Measurements from ENCODE around the gene SAMD11. TPM values are rescaled to one million over a fixed set of nuclear protein-coding genes. Genes with fewer than 3 reads are reported as not detected.

The SAMD11 gene
- total RNA-seq, 1 donor from 2014 or later: 6.0 TPM

- H3K4me1 ChIP-seq (ENCODE audit: insufficient read depth, low read length): peaks cover 24% of the 10 kb centered on the region
- no peaks in the 10 kb centered on the region for H3K36me3 Mint-ChIP-seq (ENCODE audit: low read depth, unreplicated experiment)
- H3K9me3 ChIP-seq (ENCODE audit: insufficient read depth, low read depth, low read length): no peaks in the 10 kb centered on the region
- no peak overlapping the region for H3K4me3 ChIP-seq (ENCODE audit: insufficient read depth, low read depth, low read length)
- H3K36me3 ChIP-seq (ENCODE audit: insufficient read depth, low read length): no peaks in the 10 kb centered on the region
- H3K9me3 Mint-ChIP-seq (ENCODE audit: unreplicated experiment): no peaks in the 10 kb centered on the region
- H3K27ac ChIP-seq (ENCODE audit: low read depth, low read length): no peak overlapping the region
- H3K27me3 Mint-ChIP-seq (ENCODE audit: low read depth, unreplicated experiment): peaks cover 32% of the 10 kb centered on the region
- no peak for FAIRE-seq
- H3K4me3 Mint-ChIP-seq (ENCODE audit: unreplicated experiment): no peak overlapping the region
- DNase-seq (ENCODE audit: low read depth): no peak
- peaks cover 3% of the 10 kb centered on the region for H4K20me1 ChIP-seq (ENCODE audit: insufficient read depth, low read length)
- no peak overlapping the region for H3K27ac Mint-ChIP-seq (ENCODE audit: unreplicated experiment)
- H3K4me2 ChIP-seq (ENCODE audit: low read length): no peak overlapping the region
- H3K79me2 ChIP-seq (ENCODE audit: insufficient read depth, low read length): no peaks in the 10 kb centered on the region
- peaks cover 5% of the 10 kb centered on the region for H3K27me3 ChIP-seq (ENCODE audit: insufficient read depth, low read length)
- H3K4me1 Mint-ChIP-seq (ENCODE audit: low read depth, unreplicated experiment): peaks cover 4% of the 10 kb centered on the region
- TF ChIP-seq EZH2 (IDR thresholded peaks at IDR 0.05; ENCODE audit: insufficient read depth, low read length): no peak
- TF ChIP-seq CTCF (IDR thresholded peaks at IDR 0.05; ENCODE audit: insufficient read depth, low read depth, low read length): no peak
- H3K9ac ChIP-seq (ENCODE audit: low read length): no peak overlapping the region
- no peak overlapping the region for H2AFZ ChIP-seq (ENCODE audit: low read depth, low read length)
Observed at GRCh38 chr1:908661-909060, 15.1 kb upstream of the SAMD11 start.

GRCh38 chr1:909861-910310 is 13.8 kb upstream of the SAMD11 start:
- H4K20me1 ChIP-seq (ENCODE audit: insufficient read depth, low read length): peaks cover 3% of the 10 kb centered on the region
- peaks cover 4% of the 10 kb centered on the region for H3K4me1 Mint-ChIP-seq (ENCODE audit: low read depth, unreplicated experiment)
- no peaks in the 10 kb centered on the region for H3K36me3 Mint-ChIP-seq (ENCODE audit: low read depth, unreplicated experiment)
- TF ChIP-seq CTCF (IDR thresholded peaks at IDR 0.05; ENCODE audit: insufficient read depth, low read depth, low read length) (no peak), EZH2 (IDR thresholded peaks at IDR 0.05; ENCODE audit: insufficient read depth, low read length) (no peak)
- H3K4me3 Mint-ChIP-seq (ENCODE audit: unreplicated experiment): no peak overlapping the region
- no peak overlapping the region for H3K27ac Mint-ChIP-seq (ENCODE audit: unreplicated experiment)
- H3K4me1 ChIP-seq (ENCODE audit: insufficient read depth, low read length): peaks cover 21% of the 10 kb centered on the region
- FAIRE-seq (no peak), DNase-seq (ENCODE audit: low read depth) (no peak)
- no peak overlapping the region for H3K4me3 ChIP-seq (ENCODE audit: insufficient read depth, low read depth, low read length)
- no peaks in the 10 kb centered on the region for H3K79me2 ChIP-seq (ENCODE audit: insufficient read depth, low read length)
- no peak overlapping the region for H3K9ac ChIP-seq (ENCODE audit: low read length)
- no peaks in the 10 kb centered on the region for H3K36me3 ChIP-seq (ENCODE audit: insufficient read depth, low read length)
- H2AFZ ChIP-seq (ENCODE audit: low read depth, low read length): no peak overlapping the region
- no peaks in the 10 kb centered on the region for H3K9me3 Mint-ChIP-seq (ENCODE audit: unreplicated experiment)
- peak overlapping the region; percentile 48 for H3K4me2 ChIP-seq (ENCODE audit: low read length)
- no peak overlapping the region for H3K27ac ChIP-seq (ENCODE audit: low read depth, low read length)
- peaks cover 5% of the 10 kb centered on the region for H3K27me3 ChIP-seq (ENCODE audit: insufficient read depth, low read length)
- H3K9me3 ChIP-seq (ENCODE audit: insufficient read depth, low read depth, low read length): no peaks in the 10 kb centered on the region
- peaks cover 40% of the 10 kb centered on the region for H3K27me3 Mint-ChIP-seq (ENCODE audit: low read depth, unreplicated experiment)

GRCh38 chr1:910311-910880 is 13.3 kb upstream of the SAMD11 start:
- H4K20me1 ChIP-seq (ENCODE audit: insufficient read depth, low read length): peaks cover 3% of the 10 kb centered on the region
- peaks cover 21% of the 10 kb centered on the region for H3K4me1 ChIP-seq (ENCODE audit: insufficient read depth, low read length)
- H3K4me3 ChIP-seq (ENCODE audit: insufficient read depth, low read depth, low read length): no peak overlapping the region
- H3K9ac ChIP-seq (ENCODE audit: low read length): no peak overlapping the region
- H3K27ac ChIP-seq (ENCODE audit: low read depth, low read length): no peak overlapping the region
- Mint-ChIP-seq H3K4me1 (ENCODE audit: low read depth, unreplicated experiment) (peaks cover 4% of the 10 kb centered on the region), H3K4me3 (ENCODE audit: unreplicated experiment) (no peak overlapping the region), H3K9me3 (ENCODE audit: unreplicated experiment) (no peaks in the 10 kb centered on the region), H3K27me3 (ENCODE audit: low read depth, unreplicated experiment) (peaks cover 41% of the 10 kb centered on the region), H3K27ac (ENCODE audit: unreplicated experiment) (no peak overlapping the region), H3K36me3 (ENCODE audit: low read depth, unreplicated experiment) (no peaks in the 10 kb centered on the region)
- no peak overlapping the region for H2AFZ ChIP-seq (ENCODE audit: low read depth, low read length)
- TF ChIP-seq CTCF (IDR thresholded peaks at IDR 0.05; ENCODE audit: insufficient read depth, low read depth, low read length): no peak
- TF ChIP-seq EZH2 (IDR thresholded peaks at IDR 0.05; ENCODE audit: insufficient read depth, low read length): peak; percentile 24
- H3K4me2 ChIP-seq (ENCODE audit: low read length): peak overlapping the region; percentile 48
- H3K36me3 ChIP-seq (ENCODE audit: insufficient read depth, low read length): no peaks in the 10 kb centered on the region
- peaks cover 5% of the 10 kb centered on the region for H3K27me3 ChIP-seq (ENCODE audit: insufficient read depth, low read length)
- no peaks in the 10 kb centered on the region for H3K9me3 ChIP-seq (ENCODE audit: insufficient read depth, low read depth, low read length)
- H3K79me2 ChIP-seq (ENCODE audit: insufficient read depth, low read length): no peaks in the 10 kb centered on the region
- DNase-seq (ENCODE audit: low read depth) (no peak), FAIRE-seq (no peak)

Data from astrocyte (in vitro differentiated cells and primary cell).